OCI-LY7 (cell line): ENCODE measurements around the gene OSBPL1A. TPM values are rescaled to one million over a fixed set of nuclear protein-coding genes. Genes with fewer than 3 reads are reported as not detected.

ENCODE experiments used
- BruUV-seq: library from RNA; stranded (reverse); fragments of 400-500 nt; replicated peaks from 2 replicates; lab custom pipeline; 2021; lab: Mats Ljungman, UMichigan
- CTCF ChIA-PET: fragments of 300-600 bp; sonication (Branson Sonifier 250); formaldehyde crosslinking; loops from one replicate; lab custom pipeline; 2022; ENCODE audit warnings: antibody characterized with exemption; ENCODE audit not compliant: unreplicated experiment; lab: Charles Lee
- POLR2A ChIA-PET: fragments of 300-600 bp; sonication (Branson Sonifier 250); formaldehyde crosslinking; loops from one replicate; lab custom pipeline; 2022; ENCODE audit warnings: antibody characterized with exemption; lab: Charles Lee
- DNase-seq: peaks from one replicate; pipeline ENCODE4 v3.0.0-alpha.2; 2015; ENCODE audit warnings: low spot score
- H2AFZ ChIP-seq: fragments of 200-600 bp; sonication (generic), shearing (Covaris generic); 2 replicates; pipeline ENCODE4 v1.6.1; 2014; ENCODE audit warnings: mild to moderate bottlenecking, antibody characterized with exemption, low read length, moderate library complexity
- H3K27ac ChIP-seq: fragments of 200-600 bp; sonication (generic); 2 replicates; pipeline ENCODE4 v1.5.1; 2014; ENCODE audit warnings: mixed run types, low read depth, mild to moderate bottlenecking, moderate library complexity, low read length, inconsistent platforms; ENCODE audit not compliant: poor library complexity, severe bottlenecking
- H3K36me3 ChIP-seq: fragments of 200-600 bp; sonication (generic); 2 replicates; pipeline ENCODE4 v1.6.1; 2014; ENCODE audit warnings: mild to moderate bottlenecking, antibody characterized with exemption, low read length, moderate library complexity, mixed read lengths; ENCODE audit not compliant: insufficient read depth
- H3K4me1 ChIP-seq: fragments of 200-600 bp; sonication (generic); 2 replicates; pipeline ENCODE4 v1.5.1; 2014; ENCODE audit warnings: mild to moderate bottlenecking, low read length; ENCODE audit not compliant: insufficient read depth, poor library complexity, severe bottlenecking
- H3K4me2 ChIP-seq: fragments of 200-600 bp; sonication (generic); 2 replicates; pipeline ENCODE4 v1.6.1; 2014; ENCODE audit warnings: mild to moderate bottlenecking, low read length
- H3K4me3 ChIP-seq: fragments of 200-600 bp; sonication (generic); 2 replicates; pipeline ENCODE4 v1.5.1; 2014; ENCODE audit warnings: mild to moderate bottlenecking, low read depth, low read length; ENCODE audit not compliant: poor library complexity, severe bottlenecking
- H3K79me2 ChIP-seq: fragments of 200-600 bp; sonication (generic); 2 replicates; pipeline ENCODE4 v1.6.1; 2016; ENCODE audit warnings: low read depth, mild to moderate bottlenecking, low read length, moderate library complexity, mixed read lengths; ENCODE audit not compliant: insufficient read depth
- H3K9me2 ChIP-seq: fragments of 200-600 bp; sonication (generic); 2 replicates; pipeline ENCODE4 v1.6.1; 2016; ENCODE audit warnings: mild to moderate bottlenecking, low read length, mixed read lengths; ENCODE audit not compliant: insufficient read depth
- H3K9me3 ChIP-seq: fragments of 200-600 bp; sonication (generic); 2 replicates; pipeline ENCODE4 v1.6.1; 2014; ENCODE audit warnings: mild to moderate bottlenecking, mixed run types, low read length, mixed read lengths
- H4K20me1 ChIP-seq: fragments of 200-600 bp; sonication (generic); 2 replicates; pipeline ENCODE4 v1.6.1; 2014; ENCODE audit warnings: mild to moderate bottlenecking, antibody characterized with exemption, low read length, moderate library complexity, mixed read lengths; ENCODE audit not compliant: insufficient read depth
- CTCF ChIP-seq: fragments of 200-600 bp; sonication (generic); conservative IDR thresholded peaks from 2 replicates; pipeline ENCODE4 v1.5.1; 2014; ENCODE audit warnings: mild to moderate bottlenecking, antibody characterized with exemption, low read length, moderate library complexity, mixed read lengths
- EZH2phosphoT487 ChIP-seq: fragments of 200-600 bp; sonication (generic); IDR thresholded peaks from 2 replicates; pipeline ENCODE4 v1.6.1; 2018; ENCODE audit warnings: low read depth, borderline replicate concordance, mild to moderate bottlenecking, mixed run types, antibody characterized with exemption, low read length, moderate library complexity, mixed read lengths
- intact Hi-C: fragments of 100-400 bp; cut with micrococcal nuclease; formaldehyde crosslinking; loops from one replicate; pipeline ENCODE4 v1.10.0; 2022; ENCODE audit not compliant: unreplicated experiment
- total RNA-seq, 2 experiments: library from RNA; depleted of rRNA in 1 of 2; stranded (reverse); fragments of >200 nt in 1 of 2; shearing (Covaris generic) in 1 of 2; gene quantifications; 2 replicates each; pipeline ENCODE4 v1.2.3, GENCODE V29; 2014 to 2022

OSBPL1A gene
- total RNA-seq, 2 experiments from 2014 or later, result 0.06 to 0.59 TPM

GRCh38 chr18:24187049-24187448 is 210.6 kb downstream of the OSBPL1A start:
- ChIA-PET POLR2A (no interaction called here), CTCF (interaction anchor here (1.3 kb wide), 1 partner anchor 10 kb away, joined by 4 read pairs; no protein-coding TSS in a partner anchor)
- no peak for DNase-seq
- no peaks in the 10 kb centered on the region for H4K20me1 ChIP-seq
- no peaks in the 10 kb centered on the region for H3K4me1 ChIP-seq
- intact Hi-C loops, result no loop called here
- H3K27ac ChIP-seq, result no peak overlapping the region
- no peak for TF ChIP-seq CTCF
- TF ChIP-seq EZH2phosphoT487, result no peak
- no peaks in the 10 kb centered on the region for H3K9me3 ChIP-seq
- H3K4me3 ChIP-seq, result no peak overlapping the region
- no TSS peak for BruUV-seq
- H3K79me2 ChIP-seq, result no peaks in the 10 kb centered on the region
- no peaks in the 10 kb centered on the region for H3K9me2 ChIP-seq
- H3K36me3 ChIP-seq, result no peaks in the 10 kb centered on the region
- no peak overlapping the region for H3K4me2 ChIP-seq
- no peak overlapping the region for H2AFZ ChIP-seq

GRCh38 chr18:24185805-24186204 is 211.8 kb downstream of the OSBPL1A start:
- no peak overlapping the region for H3K4me3 ChIP-seq
- intact Hi-C loops, result no loop called here
- no peak overlapping the region for H3K4me2 ChIP-seq
- H3K79me2 ChIP-seq, result no peaks in the 10 kb centered on the region
- H3K9me2 ChIP-seq, result no peaks in the 10 kb centered on the region
- no peak overlapping the region for H2AFZ ChIP-seq
- no peaks in the 10 kb centered on the region for H3K4me1 ChIP-seq
- no peaks in the 10 kb centered on the region for H4K20me1 ChIP-seq
- ChIA-PET CTCF (no interaction called here), POLR2A (interaction anchor here (0.7 kb wide), 1 partner anchor 34 kb away, joined by 5 read pairs; no protein-coding TSS in a partner anchor)
- DNase-seq, result no peak
- H3K9me3 ChIP-seq, result no peaks in the 10 kb centered on the region
- BruUV-seq, result no TSS peak
- H3K36me3 ChIP-seq, result no peaks in the 10 kb centered on the region
- TF ChIP-seq EZH2phosphoT487 (no peak), CTCF (no peak)
- H3K27ac ChIP-seq, result no peak overlapping the region

GRCh38 chr18:24181806-24182205 is 215.8 kb downstream of the OSBPL1A start:
- no peaks in the 10 kb centered on the region for H3K79me2 ChIP-seq
- BruUV-seq, result no TSS peak
- no peak overlapping the region for H2AFZ ChIP-seq
- no peak overlapping the region for H3K4me3 ChIP-seq
- CTCF ChIA-PET, result no interaction called here
- H3K9me2 ChIP-seq, result no peaks in the 10 kb centered on the region
- DNase-seq, result no peak
- H3K4me1 ChIP-seq, result peaks cover 5% of the 10 kb centered on the region
- no peaks in the 10 kb centered on the region for H4K20me1 ChIP-seq
- H3K36me3 ChIP-seq, result no peaks in the 10 kb centered on the region
- H3K9me3 ChIP-seq, result no peaks in the 10 kb centered on the region
- intact Hi-C loops, result no loop called here
- H3K4me2 ChIP-seq, result no peak overlapping the region
- H3K27ac ChIP-seq, result no peak overlapping the region
- TF ChIP-seq EZH2phosphoT487 (no peak), CTCF (no peak)
- POLR2A ChIA-PET, result interaction anchor here (0.8 to 1.6 kb wide), 2 partner anchors 9 to 23 kb away, joined by 3 to 4 read pairs; no protein-coding TSS in a partner anchor
